Ramos (cell line): ENCODE measurements around the gene DNAH1.

Experiments
- in situ Hi-C: fragments of 300-500 bp; cut with MboI; formaldehyde crosslinking; loops from one replicate; pipeline ENCODE4 v1.14.3; 2022; ENCODE audit warnings: low sequenced_read_pairs; ENCODE audit not compliant: unreplicated experiment

Gene DNAH1

DNA sequence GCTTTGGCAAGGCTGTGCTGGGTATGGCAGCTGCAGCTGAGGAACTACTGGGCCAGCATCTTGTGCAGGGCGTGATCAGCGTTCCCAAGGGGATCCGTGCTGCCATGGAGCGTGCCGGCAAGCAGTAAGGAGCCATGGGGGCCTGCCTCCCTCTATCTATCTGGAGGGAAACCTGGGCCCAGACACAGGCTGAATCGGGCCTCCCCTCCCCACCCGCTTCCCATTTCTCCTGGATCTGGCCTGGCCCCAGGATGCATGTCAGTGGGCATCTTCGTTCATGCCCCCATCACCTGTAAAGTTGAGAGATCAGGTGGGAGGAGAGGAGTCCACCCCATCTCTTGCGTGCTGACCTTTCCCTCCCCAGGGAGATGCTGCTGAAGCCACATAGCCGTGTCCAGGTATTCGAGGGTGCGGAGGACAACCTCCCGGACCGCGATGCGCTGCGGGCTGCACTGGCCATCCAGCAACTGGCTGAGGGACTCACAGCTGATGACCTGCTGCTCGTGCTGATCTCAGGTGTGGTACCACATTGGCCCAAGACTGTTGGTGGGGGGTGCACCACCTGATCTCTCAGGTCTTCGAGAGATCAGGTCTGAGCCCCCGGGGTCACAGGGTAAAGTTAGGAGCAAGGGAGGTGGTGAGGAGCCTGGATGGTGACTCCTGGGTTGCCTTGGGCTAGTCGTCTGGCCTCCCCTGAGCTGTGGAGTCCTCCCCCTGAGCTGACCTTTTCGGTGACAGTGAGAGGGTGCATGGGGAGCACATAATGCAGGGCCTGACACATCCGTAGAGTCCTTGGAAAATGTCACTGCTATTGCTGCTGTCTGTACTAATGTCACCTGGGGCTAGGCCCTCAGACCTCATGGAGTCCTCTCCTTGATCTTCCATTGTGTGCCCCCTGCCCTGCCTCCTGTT, 25.3 kb upstream of the DNAH1 start:
- in situ Hi-C loops, result no loop called here

DNA sequence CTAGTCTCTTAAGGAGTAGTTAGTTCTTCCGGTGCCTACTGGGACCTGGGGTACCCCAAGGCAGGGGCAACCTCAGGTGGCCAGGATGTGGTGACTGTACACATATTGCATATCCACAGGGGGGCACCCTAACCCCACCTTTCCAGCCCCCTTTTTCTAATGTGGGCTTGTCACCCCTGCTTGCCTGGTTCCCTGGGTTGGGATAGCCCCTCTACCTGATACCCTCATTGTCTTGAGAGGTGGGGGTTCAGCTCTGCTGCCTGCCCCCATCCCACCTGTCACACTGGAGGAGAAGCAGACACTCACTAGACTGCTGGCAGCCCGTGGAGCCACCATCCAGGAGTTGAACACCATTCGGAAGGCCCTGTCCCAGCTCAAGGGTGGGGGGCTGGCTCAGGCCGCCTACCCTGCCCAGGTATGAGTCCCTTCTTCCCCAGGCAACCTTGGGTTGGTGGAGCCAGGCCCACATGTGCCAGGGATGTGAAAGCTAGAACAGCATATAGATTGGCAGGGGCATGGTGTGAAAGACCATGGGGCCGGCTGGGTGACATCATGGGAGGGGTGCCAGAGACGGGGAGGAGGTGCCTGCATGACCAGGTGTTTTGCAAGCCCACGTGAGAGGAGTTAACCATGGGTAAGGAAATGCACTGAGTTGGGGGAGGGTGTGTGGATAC, 24.5 kb upstream of the DNAH1 start:
- in situ Hi-C loops, result no loop called here

DNA sequence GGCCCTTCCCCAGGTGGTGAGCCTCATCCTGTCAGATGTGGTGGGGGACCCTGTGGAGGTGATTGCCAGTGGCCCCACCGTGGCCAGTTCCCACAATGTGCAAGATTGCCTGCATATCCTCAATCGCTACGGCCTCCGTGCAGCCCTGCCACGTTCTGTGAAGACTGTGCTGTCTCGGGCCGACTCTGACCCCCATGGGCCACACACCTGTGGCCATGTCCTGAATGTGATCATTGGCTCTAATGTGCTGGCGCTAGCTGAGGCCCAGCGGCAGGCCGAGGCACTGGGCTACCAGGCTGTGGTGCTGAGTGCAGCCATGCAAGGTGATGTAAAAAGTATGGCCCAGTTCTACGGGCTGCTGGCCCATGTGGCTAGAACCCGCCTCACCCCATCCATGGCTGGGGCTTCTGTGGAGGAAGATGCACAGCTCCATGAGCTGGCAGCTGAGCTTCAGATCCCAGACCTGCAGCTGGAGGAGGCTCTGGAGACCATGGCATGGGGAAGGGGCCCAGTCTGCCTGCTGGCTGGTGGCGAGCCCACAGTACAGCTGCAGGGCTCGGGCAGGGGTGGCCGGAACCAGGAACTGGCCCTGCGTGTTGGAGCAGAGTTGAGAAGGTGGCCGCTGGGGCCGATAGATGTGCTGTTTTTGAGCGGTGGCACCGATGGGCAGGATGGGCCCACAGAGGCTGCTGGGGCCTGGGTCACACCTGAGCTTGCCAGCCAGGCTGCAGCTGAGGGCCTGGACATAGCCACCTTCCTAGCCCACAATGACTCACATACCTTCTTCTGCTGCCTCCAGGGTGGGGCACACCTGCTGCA, 23.7 kb upstream of the DNAH1 start:
- in situ Hi-C loops, result no loop called here

DNA sequence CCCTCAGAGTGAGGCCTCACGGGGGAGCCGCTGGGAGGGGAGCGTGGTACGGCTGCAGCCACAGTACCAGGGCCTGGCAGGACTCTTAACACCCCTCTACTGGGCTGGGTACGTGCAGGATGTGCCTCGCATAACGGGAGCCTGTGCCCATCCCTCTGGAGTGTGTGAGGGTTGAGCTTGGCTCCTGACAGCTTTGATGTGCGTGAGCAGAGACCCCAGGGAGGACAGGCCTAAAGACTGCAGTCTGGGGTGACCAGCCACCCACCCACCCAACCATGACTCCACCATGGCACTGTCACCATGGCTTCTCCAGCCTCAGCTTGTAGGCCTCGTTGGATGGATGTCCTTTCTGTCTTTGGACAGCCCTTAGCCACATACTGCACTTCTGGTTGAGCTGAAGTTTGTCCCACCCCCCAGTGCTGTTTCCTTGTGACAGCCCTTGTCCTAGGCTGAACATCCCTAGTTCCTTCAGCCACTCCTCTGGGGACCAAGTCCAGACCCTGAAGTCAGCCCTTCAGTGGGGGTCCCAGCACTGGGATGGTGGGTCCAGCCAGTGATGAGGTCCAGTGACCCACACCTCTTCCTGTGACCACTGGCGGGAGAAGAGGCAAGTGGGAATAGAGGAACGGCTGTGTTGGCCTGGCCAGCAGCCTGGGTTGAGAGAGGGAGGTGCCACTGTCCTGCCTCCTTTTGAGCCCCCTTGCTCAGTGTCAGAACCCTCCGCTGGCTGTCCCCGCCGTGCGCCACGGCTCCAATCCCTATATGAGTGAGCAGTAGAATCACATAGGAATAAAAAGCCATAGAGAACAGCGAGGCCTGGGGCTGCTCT, 22.4 kb upstream of the DNAH1 start:
- in situ Hi-C loops, result no loop called here

DNA sequence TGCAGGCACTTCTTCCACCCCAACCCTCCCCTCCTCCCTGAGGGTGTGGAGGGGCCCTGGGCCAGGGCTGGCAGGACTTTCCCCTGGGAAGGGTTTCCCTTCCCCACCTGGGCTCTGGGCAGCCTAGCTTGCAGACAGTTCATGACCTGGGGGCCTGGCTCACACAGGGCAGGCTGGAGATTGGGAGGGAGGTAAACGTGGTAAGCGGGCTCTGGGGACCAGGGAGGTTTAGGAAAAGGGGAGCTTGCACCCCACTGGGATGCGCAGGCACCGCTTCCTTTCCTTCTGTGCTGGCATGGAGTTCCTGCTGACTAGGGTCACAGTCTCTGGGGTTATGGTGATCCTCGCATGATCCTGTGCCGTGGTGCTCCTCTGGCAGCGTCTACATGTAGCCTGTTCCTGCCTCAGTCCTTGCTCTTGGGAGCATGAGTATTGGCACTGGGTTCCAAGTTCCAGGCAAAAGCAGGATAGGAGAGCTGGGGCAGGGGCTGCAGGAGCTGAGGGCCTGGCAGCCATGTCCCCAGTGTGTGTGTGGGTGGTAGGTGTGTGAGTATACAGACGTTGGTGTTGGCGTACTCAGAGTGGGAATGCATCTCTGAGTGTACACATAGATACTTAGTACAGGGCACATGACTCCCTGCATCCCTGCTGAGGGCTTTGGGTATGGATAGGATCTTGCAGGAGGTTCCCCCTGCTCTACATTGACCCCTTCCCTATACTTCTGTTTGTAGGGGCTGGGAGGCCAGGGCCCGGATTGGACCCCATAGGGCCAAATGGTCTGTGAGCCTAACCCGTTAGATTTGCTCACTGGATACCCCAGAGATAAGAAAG, 21.6 kb upstream of the DNAH1 start:
- in situ Hi-C loops, result no loop called here

DNA sequence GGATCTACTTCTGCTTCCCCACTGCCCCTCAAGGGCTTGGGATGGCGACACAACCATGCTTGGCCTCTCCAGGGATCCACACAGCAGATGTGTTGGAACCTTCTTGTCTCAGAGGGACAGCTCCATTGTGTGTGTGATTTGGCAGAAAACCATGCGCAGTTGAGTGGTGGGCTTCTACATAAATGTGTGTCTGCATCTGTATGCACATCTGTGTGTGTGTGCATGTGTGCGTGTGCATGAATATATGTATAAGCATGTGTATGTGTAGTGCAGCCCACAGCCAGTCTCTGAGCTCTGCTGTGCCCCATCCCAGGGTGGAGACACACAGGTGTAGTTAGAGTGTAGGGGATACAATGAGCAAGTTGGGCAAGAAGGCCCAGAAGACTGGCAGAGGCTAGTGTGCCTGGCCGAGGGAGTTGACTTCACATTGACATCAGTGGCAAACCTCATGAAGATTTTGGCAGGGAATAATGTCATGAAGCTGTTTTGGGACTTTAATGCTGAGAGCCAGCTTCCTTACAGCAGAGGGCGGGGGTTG, 20.4 kb upstream of the DNAH1 start:
- in situ Hi-C loops, result no loop called here

DNA sequence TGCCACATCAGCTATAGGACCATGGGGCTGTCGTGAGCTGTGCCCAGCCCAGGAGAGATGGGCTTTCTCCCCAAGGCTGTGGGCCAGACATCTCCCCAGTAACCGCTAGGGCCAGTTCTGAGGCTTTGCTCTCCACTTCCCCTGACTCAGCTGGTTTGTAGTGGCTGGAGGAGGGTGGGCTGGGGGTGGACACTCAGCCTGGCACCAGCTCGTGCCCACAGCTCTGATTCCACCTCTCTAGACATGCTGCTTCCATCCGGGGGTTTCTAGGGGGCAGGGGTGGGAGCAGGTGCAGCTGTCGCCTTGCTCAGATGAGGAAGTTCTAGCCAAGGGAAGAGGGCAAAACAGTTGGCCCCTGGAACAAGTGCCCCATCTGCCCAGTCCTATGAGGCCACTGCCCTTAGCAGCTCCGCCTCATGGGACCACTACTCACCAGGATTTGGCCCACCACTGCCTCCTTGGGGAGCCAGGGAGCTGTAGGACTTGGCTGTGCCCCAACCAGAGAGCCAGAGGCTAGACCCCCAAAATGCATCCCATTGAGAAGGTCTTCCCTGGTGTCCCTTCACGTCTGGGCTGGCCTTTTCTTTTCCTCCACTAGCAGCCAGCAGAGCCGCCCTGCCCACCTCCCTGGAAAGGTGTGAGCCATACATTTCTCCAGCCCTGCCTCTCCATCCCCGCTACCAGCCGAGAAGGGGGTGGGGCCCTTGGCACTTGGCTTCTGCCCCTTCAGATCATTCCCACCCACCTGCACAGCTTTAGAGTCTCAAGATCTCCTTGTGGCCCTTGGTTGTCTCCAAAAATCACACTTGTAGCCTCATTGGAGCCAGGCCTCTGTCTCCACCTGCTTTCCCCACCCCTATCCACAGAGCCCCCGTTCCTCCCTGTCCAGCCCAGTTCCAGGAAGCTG, 18.6 kb upstream of the DNAH1 start:
- in situ Hi-C loops, result no loop called here

DNA sequence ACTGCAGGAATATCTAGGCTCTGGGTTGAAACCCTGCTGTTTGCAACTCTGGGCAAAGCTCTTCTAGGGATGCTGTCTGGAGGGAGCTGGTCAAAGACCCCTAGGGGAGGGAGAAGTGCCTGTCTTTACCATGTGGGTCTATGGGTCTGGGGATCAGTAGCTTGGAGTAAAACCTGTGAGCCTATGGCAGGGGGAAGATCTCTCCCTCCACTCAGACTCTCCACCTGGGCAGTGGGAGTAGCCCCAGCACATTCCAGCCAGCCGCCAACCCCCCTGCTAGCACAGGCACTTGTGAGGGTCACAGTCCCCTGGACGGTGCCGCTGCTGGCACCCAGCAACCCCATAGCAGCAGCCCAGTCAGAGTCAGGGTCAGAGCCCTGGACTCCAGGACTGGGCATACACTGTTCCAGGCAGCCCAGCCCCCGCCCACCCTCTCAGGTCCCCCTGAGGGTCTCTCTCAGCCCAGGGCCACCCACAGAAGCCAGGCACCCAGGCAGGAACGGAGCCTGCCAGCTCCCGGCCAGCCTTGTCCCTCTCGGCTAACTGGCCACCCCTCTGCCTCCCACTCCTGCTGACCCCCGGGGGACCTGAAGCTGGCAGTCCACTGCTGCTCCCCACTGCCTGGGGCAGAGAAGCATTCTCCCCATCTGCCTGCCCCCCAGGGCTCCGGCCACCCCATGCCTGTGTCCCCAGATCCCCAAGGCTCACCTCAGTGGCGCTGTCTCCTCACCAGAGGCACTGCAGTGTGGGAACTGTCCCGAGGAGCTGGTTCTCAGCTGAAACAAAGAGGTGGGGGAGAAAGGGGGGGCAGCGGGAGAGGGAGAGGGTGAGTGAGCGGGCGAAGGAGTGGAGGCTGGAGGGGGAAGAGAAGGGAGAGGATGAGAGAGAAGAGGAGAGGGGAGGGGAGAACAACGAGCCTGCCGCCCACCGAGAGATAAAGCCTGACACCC, 17.7 kb upstream of the DNAH1 start:
- in situ Hi-C loops, result no loop called here

DNA sequence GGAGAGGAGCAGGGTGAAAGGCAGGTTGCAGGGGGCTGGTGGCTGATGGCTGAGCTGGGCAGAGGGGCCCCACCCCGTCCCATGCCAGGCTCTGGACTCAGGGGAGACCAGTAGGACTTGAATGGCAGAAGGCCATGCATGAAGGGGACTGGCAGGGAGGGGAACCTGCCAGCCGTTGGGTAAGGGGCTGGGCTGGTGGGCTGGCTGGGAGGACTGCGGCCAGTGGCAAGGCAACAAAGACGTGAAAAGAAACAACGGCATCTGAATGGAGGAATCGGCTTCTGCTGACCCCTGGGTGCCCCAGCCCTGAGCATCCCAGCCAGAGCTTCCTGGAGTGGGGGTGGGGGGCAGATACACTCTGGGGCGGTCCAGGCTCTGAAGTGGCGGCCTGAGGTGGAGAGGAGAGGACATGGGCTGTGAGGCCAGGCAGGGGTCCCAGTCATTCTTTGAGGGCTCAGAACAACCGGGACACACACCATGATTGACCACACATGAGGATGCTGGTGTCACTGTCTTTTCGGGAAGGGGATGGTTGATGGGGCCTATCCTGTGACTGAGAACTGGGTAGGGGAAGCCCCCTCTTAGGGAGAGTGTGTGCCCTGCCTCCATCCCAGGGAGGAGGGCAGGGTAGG, 16.8 kb upstream of the DNAH1 start:
- in situ Hi-C loops, result no loop called here

DNA sequence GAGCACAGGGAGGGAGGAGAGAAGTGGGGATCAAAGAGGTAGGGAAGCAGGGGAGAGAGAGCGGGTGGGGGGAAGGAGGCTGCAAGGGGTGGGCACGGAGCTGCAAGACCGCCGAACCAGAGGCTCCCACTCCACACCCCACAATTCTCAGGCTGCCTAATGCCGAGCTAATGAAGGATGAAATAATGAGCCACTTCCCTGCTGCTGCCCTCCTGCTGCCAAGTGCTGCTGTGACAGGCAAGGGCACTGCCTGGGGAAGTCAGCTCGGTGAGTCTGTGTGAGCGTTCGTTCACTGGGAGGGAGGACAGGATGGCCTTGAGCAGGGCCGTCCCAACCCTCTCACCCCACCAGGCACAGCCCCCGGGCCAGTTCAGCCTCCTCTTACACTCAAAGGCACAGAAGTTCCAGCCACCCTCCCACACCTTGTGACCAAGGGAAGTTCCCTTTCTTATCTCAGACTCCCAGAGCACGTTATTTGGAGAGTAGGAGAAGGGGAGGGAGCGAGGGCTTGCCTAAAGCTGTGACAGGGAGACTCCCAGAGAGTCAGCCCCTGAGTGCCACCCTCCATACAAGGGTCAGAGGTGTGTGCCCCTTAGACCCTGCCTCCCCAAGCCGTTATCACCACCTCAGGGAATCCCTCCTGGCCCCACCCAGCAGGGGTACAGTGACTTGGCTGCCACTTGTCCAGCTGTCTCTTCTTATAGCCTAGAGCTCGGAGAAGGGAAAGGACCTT, 16.1 kb upstream of the DNAH1 start:
- in situ Hi-C loops, result no loop called here

DNA sequence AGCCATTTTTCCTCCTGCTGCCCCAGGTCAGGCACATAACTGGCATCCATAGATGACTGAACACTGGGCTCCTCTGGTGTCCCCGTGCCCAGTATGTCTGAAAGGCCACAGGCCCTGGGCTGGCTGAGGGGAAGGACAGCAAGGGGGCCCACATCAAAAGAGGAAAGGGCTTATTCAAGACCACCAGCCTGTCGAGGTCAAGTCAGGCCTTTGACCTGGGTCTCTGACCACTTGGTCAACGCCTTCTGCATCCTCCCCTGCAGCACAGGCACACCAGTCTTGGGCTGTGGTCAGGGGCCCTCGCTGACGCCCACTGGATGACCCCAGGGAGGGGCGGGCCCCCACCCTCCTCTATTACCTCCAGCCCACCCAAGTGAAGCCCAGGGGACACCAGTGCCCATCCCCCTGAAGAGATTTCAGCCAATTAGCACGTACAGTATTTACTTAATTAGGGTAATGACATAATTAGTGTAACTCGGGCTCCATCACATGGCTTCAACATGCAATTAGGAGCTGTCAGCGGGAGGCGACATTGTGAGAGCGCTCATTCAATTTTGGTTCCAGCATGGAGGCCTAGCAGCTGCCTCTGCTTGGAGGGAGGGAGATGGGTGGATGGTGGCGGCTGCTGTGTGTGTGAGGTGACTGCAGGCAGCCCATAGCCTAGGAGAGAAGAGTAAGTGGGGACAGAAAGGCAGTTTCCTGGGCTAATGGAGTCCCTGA, 13.5 kb upstream of the DNAH1 start:
- in situ Hi-C loops, result no loop called here

DNA sequence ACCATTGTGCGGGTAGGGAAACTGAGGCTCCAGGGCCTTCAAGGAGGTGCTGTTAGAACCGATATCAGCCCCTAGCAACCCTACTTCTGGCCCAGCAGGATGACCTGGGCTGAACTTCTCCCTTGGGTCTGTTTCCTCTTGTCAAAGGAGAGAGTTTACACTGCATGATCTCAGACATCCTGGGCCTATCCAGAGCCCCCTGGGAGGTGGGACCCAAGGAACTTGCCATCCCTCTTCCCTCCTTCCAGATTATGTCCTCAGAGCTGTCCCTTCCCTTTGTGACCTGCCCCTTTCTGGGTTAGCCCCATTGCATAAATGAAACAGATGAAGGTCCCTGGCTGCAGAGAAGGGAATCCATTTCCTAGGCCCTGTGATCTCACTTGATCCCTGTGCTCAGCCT, 12.3 kb upstream of the DNAH1 start:
- in situ Hi-C loops, result no loop called here

DNA sequence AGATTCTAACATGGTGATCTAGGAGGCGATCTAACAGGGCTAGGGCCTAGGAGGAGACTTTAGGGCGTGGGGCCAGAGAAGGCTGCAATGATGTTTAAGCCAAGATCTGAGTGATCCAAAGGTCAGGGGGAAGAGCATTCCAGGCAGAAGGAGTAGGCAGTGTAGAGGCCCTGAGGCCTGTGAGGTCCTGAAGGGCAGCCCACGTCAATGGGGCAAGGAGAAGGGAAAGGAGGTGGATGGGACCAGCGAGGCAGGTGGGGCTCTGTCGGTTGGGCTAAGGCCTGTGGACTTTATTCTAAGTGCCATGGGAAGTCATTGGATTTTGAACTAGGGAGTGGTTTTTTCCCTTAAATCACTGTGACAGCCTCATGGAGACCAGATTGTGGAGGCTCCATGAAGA, 10.2 kb upstream of the DNAH1 start:
- in situ Hi-C loops, result no loop called here

DNA sequence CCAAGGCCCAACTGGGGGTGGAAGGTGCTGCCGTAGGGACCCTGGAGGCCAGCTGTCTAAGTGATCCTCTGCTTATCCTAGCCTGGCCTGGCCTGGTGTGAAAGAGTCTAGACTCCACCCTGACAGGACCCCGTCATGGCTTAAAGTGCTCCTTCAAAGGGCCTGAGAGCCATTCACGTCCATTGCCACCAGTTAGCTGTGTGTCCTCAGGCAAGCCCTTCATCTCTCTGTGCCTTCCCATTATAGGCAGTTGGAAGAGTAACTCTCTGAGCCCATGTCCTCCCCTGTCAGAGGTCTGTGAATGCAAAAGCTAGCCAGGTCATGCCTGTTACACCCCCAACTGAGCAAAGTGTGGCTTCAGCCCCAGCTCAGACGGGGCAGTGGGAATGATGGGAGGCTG, 9.1 kb upstream of the DNAH1 start:
- in situ Hi-C loops, result no loop called here

DNA sequence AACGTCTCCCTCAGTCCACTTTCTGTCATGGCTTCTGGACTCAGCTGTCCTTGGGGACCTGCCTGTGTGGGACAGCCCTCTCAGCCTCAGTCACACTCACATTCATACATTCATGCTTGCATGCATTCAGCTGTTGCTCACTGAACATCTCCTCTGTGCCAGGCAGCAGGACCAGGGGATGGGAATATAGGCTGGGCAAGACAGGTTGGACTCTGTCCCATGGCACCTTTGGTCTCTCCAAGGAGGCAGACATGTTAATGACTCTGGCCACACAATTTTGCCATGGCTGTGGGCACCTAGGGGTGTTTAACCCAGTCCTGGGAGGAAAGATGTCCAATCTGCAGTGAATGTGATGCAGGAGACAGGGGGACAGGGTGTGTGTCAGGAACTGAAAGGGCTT, 7.8 kb upstream of the DNAH1 start:
- in situ Hi-C loops, result no loop called here
